Thyroid gland (tissue), 4 donors: ENCODE measurements around the gene CPO.

Source experiments
- POLR2A ChIP-seq, 2 donors: fragments of 450-650 bp; IDR thresholded peaks; one replicate each; pipeline ENCODE4 v1.6.1; 2017; ENCODE audit warnings: antibody characterized with exemption in 2 of 2, mild to moderate bottlenecking in 2 of 2, moderate library complexity in 1 of 2
- TF ChIP-seq, protein P1 (sequence below), 6 experiments: fragments of 200-600 bp in 3 of 6; fragments of 450-650 bp in 3 of 6; sonication (generic) in 3 of 6; IDR thresholded peaks; one replicate each; pipeline ENCODE4 v1.5.1; 2016 to 2019; ENCODE audit warnings: antibody characterized with exemption in 6 of 6, mild to moderate bottlenecking in 2 of 6, inconsistent platforms in 1 of 6, moderate library complexity in 1 of 6

GRCh38 chr2:207012461-207012860, 73.1 kb downstream of the CPO start:
- TF ChIP-seq, protein P1, sequence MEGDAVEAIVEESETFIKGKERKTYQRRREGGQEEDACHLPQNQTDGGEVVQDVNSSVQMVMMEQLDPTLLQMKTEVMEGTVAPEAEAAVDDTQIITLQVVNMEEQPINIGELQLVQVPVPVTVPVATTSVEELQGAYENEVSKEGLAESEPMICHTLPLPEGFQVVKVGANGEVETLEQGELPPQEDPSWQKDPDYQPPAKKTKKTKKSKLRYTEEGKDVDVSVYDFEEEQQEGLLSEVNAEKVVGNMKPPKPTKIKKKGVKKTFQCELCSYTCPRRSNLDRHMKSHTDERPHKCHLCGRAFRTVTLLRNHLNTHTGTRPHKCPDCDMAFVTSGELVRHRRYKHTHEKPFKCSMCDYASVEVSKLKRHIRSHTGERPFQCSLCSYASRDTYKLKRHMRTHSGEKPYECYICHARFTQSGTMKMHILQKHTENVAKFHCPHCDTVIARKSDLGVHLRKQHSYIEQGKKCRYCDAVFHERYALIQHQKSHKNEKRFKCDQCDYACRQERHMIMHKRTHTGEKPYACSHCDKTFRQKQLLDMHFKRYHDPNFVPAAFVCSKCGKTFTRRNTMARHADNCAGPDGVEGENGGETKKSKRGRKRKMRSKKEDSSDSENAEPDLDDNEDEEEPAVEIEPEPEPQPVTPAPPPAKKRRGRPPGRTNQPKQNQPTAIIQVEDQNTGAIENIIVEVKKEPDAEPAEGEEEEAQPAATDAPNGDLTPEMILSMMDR (IDR thresholded peaks at IDR 0.05), result no peak
- no peak for TF ChIP-seq POLR2A (IDR thresholded peaks at IDR 0.05)
